HEK293 (cell line): Measurements from ENCODE around the gene MED28.

Experiments
- OSR2 ChIP-seq: fragments of 450-650 bp; formaldehyde crosslinking; IDR thresholded peaks from 2 replicates; pipeline ENCODE4 v1.5.1; 2016; ENCODE audit warnings: missing biosample characterization, missing genetic modification characterization
- PRDM1 ChIP-seq: fragments of 450-650 bp; formaldehyde crosslinking; IDR thresholded peaks from 2 replicates; pipeline ENCODE4; 2016; ENCODE audit warnings: missing biosample characterization, missing genetic modification characterization
- TCF7L2 ChIP-seq: IDR thresholded peaks from 2 replicates; pipeline ENCODE4 v1.6.1; 2011; ENCODE audit warnings: low read depth, mild to moderate bottlenecking, inconsistent platforms, low read length, moderate library complexity, borderline replicate concordance
- ZNF350 ChIP-seq: fragments of 450-650 bp; formaldehyde crosslinking; IDR thresholded peaks from 2 replicates; pipeline ENCODE4 v1.5.0; 2017; ENCODE audit warnings: missing biosample characterization, mild to moderate bottlenecking, missing genetic modification characterization
- ZNF76 ChIP-seq: fragments of 450-650 bp; formaldehyde crosslinking; IDR thresholded peaks from 2 replicates; pipeline ENCODE4; 2016; ENCODE audit warnings: low read depth, missing biosample characterization, missing genetic modification characterization, borderline replicate concordance
- ZNF776 ChIP-seq: fragments of 450-650 bp; formaldehyde crosslinking; IDR thresholded peaks from 2 replicates; pipeline ENCODE4 v1.5.0; 2017; ENCODE audit warnings: missing biosample characterization, missing genetic modification characterization, borderline replicate concordance
- ZNF843 ChIP-seq: fragments of 450-650 bp; formaldehyde crosslinking; IDR thresholded peaks from 2 replicates; pipeline ENCODE4 v1.5.1; 2016; ENCODE audit warnings: missing biosample characterization, missing genetic modification characterization
- TF ChIP-seq, protein P1 (sequence below): fragments of 450-650 bp; formaldehyde crosslinking; IDR thresholded peaks from 2 replicates; pipeline ENCODE4 v1.5.1; 2016; ENCODE audit warnings: missing biosample characterization, missing genetic modification characterization
- TF ChIP-seq, protein P2 (sequence below): fragments of 450-650 bp; formaldehyde crosslinking; IDR thresholded peaks from 2 replicates; pipeline ENCODE4 v1.5.1; 2016; ENCODE audit warnings: missing biosample characterization, missing genetic modification characterization
- TF ChIP-seq, protein P3 (sequence below): fragments of 450-650 bp; formaldehyde crosslinking; IDR thresholded peaks from 2 replicates; pipeline ENCODE4 v1.5.1; 2016; ENCODE audit warnings: missing biosample characterization, missing genetic modification characterization

DNA sequence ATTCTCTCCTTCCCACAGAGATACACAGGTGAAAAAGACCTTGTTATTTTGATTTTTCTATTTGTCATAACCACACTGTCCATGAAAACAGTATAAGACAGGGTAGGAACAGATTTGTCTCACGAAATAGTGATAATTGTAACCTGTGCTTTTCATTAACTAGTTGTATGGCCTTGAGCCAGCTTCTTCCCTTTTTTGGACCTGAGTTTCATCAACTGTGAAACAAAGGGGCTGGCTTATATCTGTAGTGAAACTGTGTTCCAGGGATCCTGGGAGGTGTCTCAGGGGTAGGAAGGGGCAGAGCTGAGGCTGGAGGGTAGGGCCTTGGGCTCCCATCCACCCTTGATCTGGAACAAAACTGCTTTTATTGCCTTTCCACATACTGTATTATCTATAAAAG is 50.9 kb downstream of the MED28 start:
- TF ChIP-seq ZNF350 (no peak), ZNF843 (tag by site-specific recombination) (no peak), ZNF76 (tag by site-specific recombination) (no peak), ZNF776 (tag by site-specific recombination) (no peak), TCF7L2 (no peak), PRDM1 (no peak), OSR2 (tag by site-specific recombination) (no peak)
- TF ChIP-seq, protein P1, sequence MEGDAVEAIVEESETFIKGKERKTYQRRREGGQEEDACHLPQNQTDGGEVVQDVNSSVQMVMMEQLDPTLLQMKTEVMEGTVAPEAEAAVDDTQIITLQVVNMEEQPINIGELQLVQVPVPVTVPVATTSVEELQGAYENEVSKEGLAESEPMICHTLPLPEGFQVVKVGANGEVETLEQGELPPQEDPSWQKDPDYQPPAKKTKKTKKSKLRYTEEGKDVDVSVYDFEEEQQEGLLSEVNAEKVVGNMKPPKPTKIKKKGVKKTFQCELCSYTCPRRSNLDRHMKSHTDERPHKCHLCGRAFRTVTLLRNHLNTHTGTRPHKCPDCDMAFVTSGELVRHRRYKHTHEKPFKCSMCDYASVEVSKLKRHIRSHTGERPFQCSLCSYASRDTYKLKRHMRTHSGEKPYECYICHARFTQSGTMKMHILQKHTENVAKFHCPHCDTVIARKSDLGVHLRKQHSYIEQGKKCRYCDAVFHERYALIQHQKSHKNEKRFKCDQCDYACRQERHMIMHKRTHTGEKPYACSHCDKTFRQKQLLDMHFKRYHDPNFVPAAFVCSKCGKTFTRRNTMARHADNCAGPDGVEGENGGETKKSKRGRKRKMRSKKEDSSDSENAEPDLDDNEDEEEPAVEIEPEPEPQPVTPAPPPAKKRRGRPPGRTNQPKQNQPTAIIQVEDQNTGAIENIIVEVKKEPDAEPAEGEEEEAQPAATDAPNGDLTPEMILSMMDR (tag by site-specific recombination) = no peak
- TF ChIP-seq, protein P2, sequence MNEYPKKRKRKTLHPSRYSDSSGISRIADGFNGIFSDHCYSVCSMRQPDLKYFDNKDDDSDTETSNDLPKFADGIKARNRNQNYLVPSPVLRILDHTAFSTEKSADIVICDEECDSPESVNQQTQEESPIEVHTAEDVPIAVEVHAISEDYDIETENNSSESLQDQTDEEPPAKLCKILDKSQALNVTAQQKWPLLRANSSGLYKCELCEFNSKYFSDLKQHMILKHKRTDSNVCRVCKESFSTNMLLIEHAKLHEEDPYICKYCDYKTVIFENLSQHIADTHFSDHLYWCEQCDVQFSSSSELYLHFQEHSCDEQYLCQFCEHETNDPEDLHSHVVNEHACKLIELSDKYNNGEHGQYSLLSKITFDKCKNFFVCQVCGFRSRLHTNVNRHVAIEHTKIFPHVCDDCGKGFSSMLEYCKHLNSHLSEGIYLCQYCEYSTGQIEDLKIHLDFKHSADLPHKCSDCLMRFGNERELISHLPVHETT = no peak
- TF ChIP-seq, protein P3, sequence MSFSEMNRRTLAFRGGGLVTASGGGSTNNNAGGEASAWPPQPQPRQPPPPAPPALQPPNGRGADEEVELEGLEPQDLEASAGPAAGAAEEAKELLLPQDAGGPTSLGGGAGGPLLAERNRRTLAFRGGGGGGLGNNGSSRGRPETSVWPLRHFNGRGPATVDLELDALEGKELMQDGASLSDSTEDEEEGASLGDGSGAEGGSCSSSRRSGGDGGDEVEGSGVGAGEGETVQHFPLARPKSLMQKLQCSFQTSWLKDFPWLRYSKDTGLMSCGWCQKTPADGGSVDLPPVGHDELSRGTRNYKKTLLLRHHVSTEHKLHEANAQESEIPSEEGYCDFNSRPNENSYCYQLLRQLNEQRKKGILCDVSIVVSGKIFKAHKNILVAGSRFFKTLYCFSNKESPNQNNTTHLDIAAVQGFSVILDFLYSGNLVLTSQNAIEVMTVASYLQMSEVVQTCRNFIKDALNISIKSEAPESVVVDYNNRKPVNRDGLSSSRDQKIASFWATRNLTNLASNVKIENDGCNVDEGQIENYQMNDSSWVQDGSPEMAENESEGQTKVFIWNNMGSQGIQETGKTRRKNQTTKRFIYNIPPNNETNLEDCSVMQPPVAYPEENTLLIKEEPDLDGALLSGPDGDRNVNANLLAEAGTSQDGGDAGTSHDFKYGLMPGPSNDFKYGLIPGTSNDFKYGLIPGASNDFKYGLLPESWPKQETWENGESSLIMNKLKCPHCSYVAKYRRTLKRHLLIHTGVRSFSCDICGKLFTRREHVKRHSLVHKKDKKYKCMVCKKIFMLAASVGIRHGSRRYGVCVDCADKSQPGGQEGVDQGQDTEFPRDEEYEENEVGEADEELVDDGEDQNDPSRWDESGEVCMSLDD (tag by site-specific recombination) = no peak
